Anterior cingulate cortex (tissue), 58 donors: ENCODE data around the gene C18orf54.
"Not testable (repeated sequence)": the region's sequence is repeated elsewhere in the genome, so short reads cannot be mapped to it uniquely, and the experiment has no call there.

Experiments
- DNase-seq, 58 donors: peaks; one replicate each; lab custom pipeline; 2025; lab: John Stamatoyannopoulos, UW

The C18orf54 gene

GRCh38 chr18:54386800-54387495 is 29.2 kb downstream of the C18orf54 start:
- not testable (repeated sequence) for DNase-seq

- no peak for DNase-seq
Observed at GRCh38 chr18:54387631-54388030, 29.9 kb downstream of the C18orf54 start.

- DNase-seq: no peak
Observed at GRCh38 chr18:54388203-54389142, 30.8 kb downstream of the C18orf54 start.

GRCh38 chr18:54389143-54389505 is 31.4 kb downstream of the C18orf54 start:
- no peak for DNase-seq

- DNase-seq: no peak
Observed at GRCh38 chr18:54390838-54391237, 33.1 kb downstream of the C18orf54 start.

- DNase-seq: peak in 1 of 58 donors; percentile 56
Observed at GRCh38 chr18:54392543-54393023, 34.9 kb downstream of the C18orf54 start.

- no peak for DNase-seq
Observed at GRCh38 chr18:54393648-54394294, 36.1 kb downstream of the C18orf54 start.

GRCh38 chr18:54396760-54397159 is 39.1 kb downstream of the C18orf54 start:
- no peak for DNase-seq

GRCh38 chr18:54405290-54405689 is 47.6 kb downstream of the C18orf54 start:
- no peak for DNase-seq

- no peak for DNase-seq
Observed at GRCh38 chr18:54411781-54412180, 54.1 kb downstream of the C18orf54 start.

GRCh38 chr18:54415086-54415485 is 57.4 kb downstream of the C18orf54 start:
- no peak for DNase-seq

GRCh38 chr18:54416436-54416835 is 58.7 kb downstream of the C18orf54 start:
- DNase-seq: no peak

GRCh38 chr18:54423831-54424230 is 66.1 kb downstream of the C18orf54 start:
- DNase-seq: no peak

GRCh38 chr18:54426085-54426665 is 68.5 kb downstream of the C18orf54 start:
- DNase-seq: no peak
